ENCODE results near the gene GPRC5A. TPM values are rescaled to one million over a fixed set of nuclear protein-coding genes. Genes with fewer than 3 reads are reported as not detected.
A peak's percentile ranks its signal among the peaks of the same experiment; 100 is the strongest.

Gene GPRC5A
- total and polyA plus RNA-seq, 2 of the 8 experiments (the other 6 are each of a cell fraction or from before 2014, with no cell fraction given): 1.0 to 1.4 TPM

DNA sequence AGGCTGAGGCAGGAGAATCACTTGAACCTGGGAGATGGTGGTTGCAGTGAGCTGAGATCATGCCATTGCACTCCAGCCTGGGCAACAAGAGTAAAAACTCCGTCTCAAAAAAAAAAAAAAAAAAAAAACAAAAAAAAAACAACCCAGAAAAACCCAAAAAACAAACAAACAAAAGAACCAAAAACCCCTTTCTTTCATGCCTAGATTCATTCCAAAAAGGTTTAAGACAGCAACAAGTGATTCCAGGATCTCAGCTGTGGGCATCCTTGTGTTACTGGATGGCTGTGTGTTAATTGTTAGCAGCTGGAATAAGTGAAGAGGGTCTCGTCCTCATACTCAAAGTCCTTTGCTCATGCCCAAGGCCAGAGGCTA lies 9.4 kb downstream of the GPRC5A start:
- no peak overlapping the region for H4K8ac ChIP-seq (ENCODE audit: extremely low read depth, insufficient read depth, low read length)
- no peak overlapping the region for H4K5ac ChIP-seq (ENCODE audit: insufficient read length, low read depth, low read length)
- no peak overlapping the region for H2BK12ac ChIP-seq (ENCODE audit: low read depth, low read length)
- no peak overlapping the region for H3K4ac ChIP-seq (replicated peaks; ENCODE audit: insufficient read length, low read depth, low read length)
- H2BK120ac ChIP-seq (replicated peaks; ENCODE audit: low read depth, low read length): no peak overlapping the region
- H3K4me2 ChIP-seq (ENCODE audit: insufficient read depth in 1 of 2, low read depth in 2 of 2, low read length in 2 of 2): no peak overlapping the region
- TF ChIP-seq EP300 (IDR thresholded peaks at IDR 0.05; ENCODE audit: borderline replicate concordance in 1 of 2, low read depth in 2 of 2, low read length in 2 of 2) (no peak), KDM5A (IDR thresholded peaks at IDR 0.05; ENCODE audit: low read length) (no peak), CTCF (IDR thresholded peaks at IDR 0.05; ENCODE audit: control extremely low read depth in 1 of 3, insufficient read depth in 1 of 3, low read depth in 1 of 3, low read length in 3 of 3) (no peak), FOSL1 (IDR thresholded peaks at IDR 0.05; ENCODE audit: insufficient read depth, low read depth, low read length) (no peak), TBP (IDR thresholded peaks at IDR 0.05; ENCODE audit: low read depth, low read length) (no peak), CTBP2 (IDR thresholded peaks at IDR 0.05; ENCODE audit: borderline replicate concordance, insufficient read depth, insufficient read length, low read length) (no peak)
- TF ChIP-seq, protein P1, sequence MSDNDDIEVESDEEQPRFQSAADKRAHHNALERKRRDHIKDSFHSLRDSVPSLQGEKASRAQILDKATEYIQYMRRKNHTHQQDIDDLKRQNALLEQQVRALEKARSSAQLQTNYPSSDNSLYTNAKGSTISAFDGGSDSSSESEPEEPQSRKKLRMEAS (IDR thresholded peaks at IDR 0.05): no peak
- H3K23ac ChIP-seq (ENCODE audit: insufficient read length): no peak overlapping the region
- H3K14ac ChIP-seq (ENCODE audit: insufficient read length): no peak overlapping the region
- ChIA-PET POLR2A (ENCODE audit: partially characterized antibody) (interaction anchor here (0.6 kb wide), 1 partner anchor 192 kb away, joined by 3 read pairs; no protein-coding TSS in a partner anchor), CTCF (ENCODE audit: partially characterized antibody) (interaction anchor here (1.5 to 3.4 kb wide), 2 partner anchors 21 to 64 kb away, joined by 3 to 12 read pairs; no protein-coding TSS in a partner anchor)
- no peak overlapping the region for H4K91ac ChIP-seq (replicated peaks; ENCODE audit: insufficient read length, low read length)
- H2BK5ac ChIP-seq (ENCODE audit: low read depth, low read length): no peak overlapping the region
- H3K18ac ChIP-seq (ENCODE audit: extremely low read depth, low read length): no peak overlapping the region
- no peaks in the 10 kb centered on the region for H3K79me2 ChIP-seq (ENCODE audit: control insufficient read depth in 1 of 2, insufficient read depth in 2 of 2, low read length in 2 of 2)
- H3K9me3 ChIP-seq (ENCODE audit: insufficient read depth in 2 of 2, low read depth in 1 of 2, low read length in 1 of 2): no peaks in the 10 kb centered on the region
- no peaks in the 10 kb centered on the region for H3K23me2 ChIP-seq (ENCODE audit: low read depth, low read length)
- H3K36me3 ChIP-seq (ENCODE audit: control insufficient read depth in 2 of 4, insufficient read depth in 4 of 4, low read length in 3 of 4): no peaks in the 10 kb centered on the region; a peak in 1 of 8 replicates
- H3K9ac ChIP-seq (replicated peaks in 1 of 4; ENCODE audit: extremely low read depth in 1 of 4, low read depth in 3 of 4, low read length in 3 of 4): no peak overlapping the region
- no peak overlapping the region for H2BK15ac ChIP-seq (ENCODE audit: low read length)
- peak overlapping the region; percentile 76; the same call in 1 of the 2 replicates for H2AFZ ChIP-seq (ENCODE audit: low read length)
- H3K79me1 ChIP-seq (ENCODE audit: low read depth, low read length): no peaks in the 10 kb centered on the region; the same call in 1 of the 2 replicates
- 94% methylated on average over 1 of the region's 2 CpGs; no CpG with 5 or more reads in 1 of the 2 experiments for WGBS, 2 experiments (ENCODE audit: extremely low coverage in 1 of 2, insufficient coverage in 1 of 2, insufficient read length in 1 of 2, insufficient replicate concordance in 2 of 2, low coverage in 1 of 2, low lambda C conversion rate in 2 of 2, missing lambda C conversion rate in 1 of 2)
- H4K20me1 ChIP-seq (replicated peaks in 1 of 2; ENCODE audit: control insufficient read depth in 1 of 2, insufficient read depth in 2 of 2, low read length in 2 of 2): no peaks in the 10 kb centered on the region
- no peaks in the 10 kb centered on the region; a peak in 1 of 7 replicates for H3K27me3 ChIP-seq (replicated peaks in 1 of 4; ENCODE audit: control insufficient read depth in 3 of 4, extremely low read depth in 1 of 4, insufficient read depth in 3 of 4, low read length in 3 of 4)
- H2AK5ac ChIP-seq (ENCODE audit: low read depth, low read length): no peak overlapping the region
- FAIRE-seq (no peak), DNase-seq (ENCODE audit: low read depth in 1 of 2, low spot score in 2 of 2) (no peak)
- no peak overlapping the region for H3K27ac ChIP-seq (ENCODE audit: low read depth, low read length)
- no peaks in the 10 kb centered on the region for H3K4me1 ChIP-seq (replicated peaks in 1 of 4; ENCODE audit: control insufficient read depth in 3 of 4, insufficient read depth in 4 of 4, low read length in 3 of 4)
- H2BK20ac ChIP-seq (ENCODE audit: low read length): no peak overlapping the region
- no peak overlapping the region for H3K4me3 ChIP-seq (ENCODE audit: extremely low read depth in 1 of 4, insufficient read depth in 2 of 4, low read depth in 3 of 4, low read length in 4 of 4)
- no peak overlapping the region for H3K56ac ChIP-seq (replicated peaks; ENCODE audit: insufficient read length, low read depth, low read length)
